Thyroid gland (tissue), 4 donors: Measurements from ENCODE around the gene RREB1.

ENCODE experiments used
- POLR2A ChIP-seq, 2 donors: fragments of 450-650 bp; IDR thresholded peaks; one replicate each; pipeline ENCODE4 v1.6.1; 2017; ENCODE audit warnings: antibody characterized with exemption in 2 of 2, mild to moderate bottlenecking in 2 of 2, moderate library complexity in 1 of 2
- TF ChIP-seq, protein P1 (sequence below), 6 experiments: fragments of 200-600 bp in 3 of 6; fragments of 450-650 bp in 3 of 6; sonication (generic) in 3 of 6; IDR thresholded peaks; one replicate each; pipeline ENCODE4 v1.5.1; 2016 to 2019; ENCODE audit warnings: antibody characterized with exemption in 6 of 6, mild to moderate bottlenecking in 2 of 6, inconsistent platforms in 1 of 6, moderate library complexity in 1 of 6

DNA sequence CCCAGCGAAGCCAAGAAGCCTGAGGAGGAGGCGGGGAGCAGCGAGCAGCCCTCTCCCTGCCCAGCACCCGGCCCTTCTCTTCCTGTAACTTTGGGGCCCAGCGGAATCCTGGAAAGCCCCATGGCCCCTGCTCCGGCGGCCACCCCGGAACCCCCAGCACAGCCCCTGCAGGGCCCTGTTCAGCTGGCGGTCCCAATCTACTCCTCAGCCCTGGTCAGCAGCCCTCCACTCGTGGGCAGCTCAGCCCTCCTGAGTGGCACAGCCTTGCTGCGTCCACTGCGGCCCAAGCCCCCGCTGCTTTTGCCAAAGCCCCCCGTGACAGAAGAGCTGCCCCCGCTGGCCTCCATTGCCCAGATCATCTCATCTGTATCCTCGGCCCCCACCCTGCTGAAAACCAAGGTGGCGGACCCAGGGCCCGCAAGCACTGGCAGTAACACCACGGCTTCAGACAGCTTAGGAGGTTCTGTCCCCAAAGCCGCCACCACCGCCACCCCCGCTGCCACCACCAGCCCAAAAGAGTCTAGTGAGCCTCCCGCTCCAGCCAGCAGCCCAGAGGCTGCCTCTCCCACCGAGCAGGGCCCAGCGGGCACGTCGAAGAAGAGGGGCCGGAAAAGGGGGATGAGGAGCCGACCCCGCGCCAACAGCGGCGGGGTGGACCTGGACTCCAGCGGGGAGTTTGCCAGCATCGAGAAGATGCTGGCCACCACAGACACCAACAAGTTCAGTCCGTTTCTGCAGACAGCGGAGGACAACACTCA lies 123.4 kb downstream of the RREB1 start:
- TF ChIP-seq, protein P1, sequence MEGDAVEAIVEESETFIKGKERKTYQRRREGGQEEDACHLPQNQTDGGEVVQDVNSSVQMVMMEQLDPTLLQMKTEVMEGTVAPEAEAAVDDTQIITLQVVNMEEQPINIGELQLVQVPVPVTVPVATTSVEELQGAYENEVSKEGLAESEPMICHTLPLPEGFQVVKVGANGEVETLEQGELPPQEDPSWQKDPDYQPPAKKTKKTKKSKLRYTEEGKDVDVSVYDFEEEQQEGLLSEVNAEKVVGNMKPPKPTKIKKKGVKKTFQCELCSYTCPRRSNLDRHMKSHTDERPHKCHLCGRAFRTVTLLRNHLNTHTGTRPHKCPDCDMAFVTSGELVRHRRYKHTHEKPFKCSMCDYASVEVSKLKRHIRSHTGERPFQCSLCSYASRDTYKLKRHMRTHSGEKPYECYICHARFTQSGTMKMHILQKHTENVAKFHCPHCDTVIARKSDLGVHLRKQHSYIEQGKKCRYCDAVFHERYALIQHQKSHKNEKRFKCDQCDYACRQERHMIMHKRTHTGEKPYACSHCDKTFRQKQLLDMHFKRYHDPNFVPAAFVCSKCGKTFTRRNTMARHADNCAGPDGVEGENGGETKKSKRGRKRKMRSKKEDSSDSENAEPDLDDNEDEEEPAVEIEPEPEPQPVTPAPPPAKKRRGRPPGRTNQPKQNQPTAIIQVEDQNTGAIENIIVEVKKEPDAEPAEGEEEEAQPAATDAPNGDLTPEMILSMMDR (IDR thresholded peaks at IDR 0.05), result no peak
- TF ChIP-seq POLR2A (IDR thresholded peaks at IDR 0.05), result no peak
